Neural progenitor cell (in vitro differentiated cells): ENCODE results near the gene MED13L. TPM values are rescaled to one million over a fixed set of nuclear protein-coding genes. Genes with fewer than 3 reads are reported as not detected.

ENCODE experiments used
- DNase-seq: peaks from one replicate; pipeline ENCODE4 v3.0.0-alpha.2; 2016; ENCODE audit warnings: low spot score
- H2AFZ ChIP-seq: fragments of 200-600 bp; sonication (generic); replicated peaks from 2 replicates; pipeline ENCODE4 v1.6.1; 2016; ENCODE audit warnings: antibody characterized with exemption
- H3F3A ChIP-seq: fragments of 200-600 bp; sonication (generic); 2 replicates; pipeline ENCODE4 v1.6.1; 2016; ENCODE audit warnings: antibody characterized with exemption, low read depth
- H3K27ac ChIP-seq: fragments of 200-600 bp; sonication (generic); 2 replicates; pipeline ENCODE4 v1.5.1; 2016; ENCODE audit warnings: mild to moderate bottlenecking
- H3K27me3 ChIP-seq: fragments of 200-600 bp; sonication (generic); 2 replicates; pipeline ENCODE4 v1.6.1; 2016; ENCODE audit warnings: mild to moderate bottlenecking, moderate library complexity
- H3K36me3 ChIP-seq: fragments of 200-600 bp; sonication (generic); 2 replicates; pipeline ENCODE4 v1.5.1; 2016
- H3K4me1 ChIP-seq: fragments of 200-600 bp; sonication (generic); 2 replicates; pipeline ENCODE4 v1.6.1; 2016; ENCODE audit warnings: mixed run types
- H3K4me2 ChIP-seq: fragments of 200-600 bp; sonication (generic); 2 replicates; pipeline ENCODE4 v1.6.1; 2016
- H3K4me3 ChIP-seq: fragments of 200-600 bp; sonication (generic); 2 replicates; pipeline ENCODE4 v1.5.1; 2016
- H3K79me2 ChIP-seq: fragments of 200-600 bp; sonication (generic); 2 replicates; pipeline ENCODE4 v1.6.1; 2016; ENCODE audit warnings: low read depth
- H3K9ac ChIP-seq: fragments of 200-600 bp; sonication (generic); 2 replicates; pipeline ENCODE4 v1.6.1; 2016
- H3K9me3 ChIP-seq: fragments of 200-600 bp; sonication (generic); 2 replicates; pipeline ENCODE4 v1.5.1; 2016; ENCODE audit warnings: low read depth
- H4K20me1 ChIP-seq: fragments of 200-600 bp; sonication (generic); 2 replicates; pipeline ENCODE4 v1.6.1; 2016; ENCODE audit warnings: low read depth
- H3K27ac Mint-ChIP-seq: 3 replicates; pipeline ENCODE4 v1.8.0; 2021; ENCODE audit warnings: mixed read lengths
- H3K27me3 Mint-ChIP-seq: 2 replicates; pipeline ENCODE4 v1.8.0; 2022; ENCODE audit warnings: low read depth, mild to moderate bottlenecking, inconsistent platforms, moderate library complexity, mixed read lengths; ENCODE audit not compliant: insufficient read depth
- H3K36me3 Mint-ChIP-seq: 3 replicates; pipeline ENCODE4 v1.8.0; 2021; ENCODE audit warnings: mixed read lengths
- H3K4me1 Mint-ChIP-seq: 3 replicates; pipeline ENCODE4 v1.8.0; 2021; ENCODE audit warnings: mixed read lengths
- H3K4me3 Mint-ChIP-seq: 3 replicates; pipeline ENCODE4 v1.8.0; 2021; ENCODE audit warnings: mild to moderate bottlenecking, moderate library complexity, mixed read lengths
- H3K9me3 Mint-ChIP-seq: 3 replicates; pipeline ENCODE4 v1.8.0; 2020; ENCODE audit warnings: mixed read lengths
- EZH2 ChIP-seq: fragments of 200-600 bp; sonication (generic); IDR thresholded peaks from 2 replicates; pipeline ENCODE4 v1.6.1; 2017; ENCODE audit warnings: antibody characterized with exemption, mild to moderate bottlenecking, moderate library complexity
- EZH2phosphoT487 ChIP-seq: fragments of 200-600 bp; sonication (generic); IDR thresholded peaks from 2 replicates; pipeline ENCODE4 v1.6.1; 2017; ENCODE audit warnings: antibody characterized with exemption
- total RNA-seq: library from RNA; depleted of rRNA; stranded (reverse); fragments of >200 nt; gene quantifications from 2 replicates; pipeline ENCODE4 v1.2.3, GENCODE V29; 2015; ENCODE audit warnings: low replicate concordance
- TF ChIP-seq, protein P1 (sequence below): fragments of 200-600 bp; sonication (generic); IDR thresholded peaks from 2 replicates; pipeline ENCODE4 v1.5.1; 2017; ENCODE audit warnings: antibody characterized with exemption, mild to moderate bottlenecking

The MED13L gene
- total RNA-seq, 1 donor from 2014 or later = 149 TPM

DNA sequence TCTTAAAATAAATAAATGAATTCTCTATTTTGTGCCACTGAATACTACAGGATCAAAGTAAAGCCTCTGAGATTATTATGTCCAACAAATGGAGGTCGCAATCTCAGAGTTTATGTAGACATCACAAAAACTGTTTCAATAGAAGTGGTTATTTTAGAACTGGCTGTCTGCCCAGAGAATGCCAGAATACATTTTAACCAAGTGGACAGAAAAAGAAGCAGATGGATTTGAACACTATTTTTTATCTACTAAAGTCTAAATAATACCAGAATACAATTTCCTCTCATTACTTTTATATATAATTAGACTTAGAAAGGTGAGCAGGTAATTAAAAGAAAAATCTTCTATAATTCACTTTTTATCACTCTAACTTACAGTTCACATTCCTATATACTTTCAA, 118.3 kb downstream of the MED13L start:
- H3K4me1 Mint-ChIP-seq = peaks cover 21% of the 10 kb centered on the region
- H4K20me1 ChIP-seq = peaks cover 91% of the 10 kb centered on the region
- no peak overlapping the region for H3K4me2 ChIP-seq
- H3K4me3 ChIP-seq = no peak overlapping the region
- peaks cover 83% of the 10 kb centered on the region for H3K4me1 ChIP-seq
- H3K79me2 ChIP-seq = peaks cover 100% of the 10 kb centered on the region
- TF ChIP-seq EZH2 = no peak
- no peak for TF ChIP-seq EZH2phosphoT487
- TF ChIP-seq, protein P1, sequence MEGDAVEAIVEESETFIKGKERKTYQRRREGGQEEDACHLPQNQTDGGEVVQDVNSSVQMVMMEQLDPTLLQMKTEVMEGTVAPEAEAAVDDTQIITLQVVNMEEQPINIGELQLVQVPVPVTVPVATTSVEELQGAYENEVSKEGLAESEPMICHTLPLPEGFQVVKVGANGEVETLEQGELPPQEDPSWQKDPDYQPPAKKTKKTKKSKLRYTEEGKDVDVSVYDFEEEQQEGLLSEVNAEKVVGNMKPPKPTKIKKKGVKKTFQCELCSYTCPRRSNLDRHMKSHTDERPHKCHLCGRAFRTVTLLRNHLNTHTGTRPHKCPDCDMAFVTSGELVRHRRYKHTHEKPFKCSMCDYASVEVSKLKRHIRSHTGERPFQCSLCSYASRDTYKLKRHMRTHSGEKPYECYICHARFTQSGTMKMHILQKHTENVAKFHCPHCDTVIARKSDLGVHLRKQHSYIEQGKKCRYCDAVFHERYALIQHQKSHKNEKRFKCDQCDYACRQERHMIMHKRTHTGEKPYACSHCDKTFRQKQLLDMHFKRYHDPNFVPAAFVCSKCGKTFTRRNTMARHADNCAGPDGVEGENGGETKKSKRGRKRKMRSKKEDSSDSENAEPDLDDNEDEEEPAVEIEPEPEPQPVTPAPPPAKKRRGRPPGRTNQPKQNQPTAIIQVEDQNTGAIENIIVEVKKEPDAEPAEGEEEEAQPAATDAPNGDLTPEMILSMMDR = no peak
- no peaks in the 10 kb centered on the region for H3K9me3 ChIP-seq
- H2AFZ ChIP-seq = no peak overlapping the region
- H3K27ac Mint-ChIP-seq = no peak overlapping the region
- no peaks in the 10 kb centered on the region for H3K36me3 ChIP-seq
- no peak overlapping the region for H3K9ac ChIP-seq
- peak overlapping the region; percentile 16 for H3K27ac ChIP-seq
- DNase-seq = no peak
- peaks cover 34% of the 10 kb centered on the region for H3F3A ChIP-seq
- H3K36me3 Mint-ChIP-seq = no peaks in the 10 kb centered on the region
- H3K27me3 Mint-ChIP-seq = no peaks in the 10 kb centered on the region
- no peaks in the 10 kb centered on the region for H3K27me3 ChIP-seq
- H3K9me3 Mint-ChIP-seq = no peaks in the 10 kb centered on the region
- no peak overlapping the region for H3K4me3 Mint-ChIP-seq

DNA sequence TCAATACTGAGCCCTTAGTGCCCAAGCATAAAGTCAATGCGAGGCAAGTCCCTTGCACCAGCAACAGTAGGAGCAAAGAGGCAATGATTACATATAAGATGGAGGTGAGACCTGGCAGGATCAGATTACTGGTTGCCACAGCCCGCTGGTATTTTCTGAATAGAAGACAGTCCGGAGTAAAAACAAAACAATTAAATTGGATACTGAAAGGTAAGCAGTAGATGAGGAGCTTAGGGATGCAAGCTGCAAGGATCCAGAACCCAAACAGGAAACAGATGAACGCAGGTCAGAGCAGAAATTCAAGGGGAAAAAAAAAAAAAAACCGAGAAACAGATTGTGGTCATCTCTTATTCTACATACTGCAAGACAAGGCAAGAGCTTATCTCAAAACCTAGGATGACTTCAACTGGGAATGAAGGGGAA, 119.6 kb downstream of the MED13L start:
- Histone ChIP-seq H3K27me3 (no peaks in the 10 kb centered on the region), H3K79me2 (peaks cover 100% of the 10 kb centered on the region), H3K4me2 (peak overlapping the region; percentile 51), H3K27ac (no peak overlapping the region), H3K9ac (no peak overlapping the region), H2AFZ (no peak overlapping the region), H3K4me1 (peaks cover 95% of the 10 kb centered on the region), H3K36me3 (no peaks in the 10 kb centered on the region), H4K20me1 (peaks cover 98% of the 10 kb centered on the region), H3K4me3 (no peak overlapping the region), H3F3A (peaks cover 43% of the 10 kb centered on the region), H3K9me3 (no peaks in the 10 kb centered on the region)
- no peak overlapping the region for H3K27ac Mint-ChIP-seq
- H3K36me3 Mint-ChIP-seq = no peaks in the 10 kb centered on the region
- H3K27me3 Mint-ChIP-seq = no peaks in the 10 kb centered on the region
- H3K4me3 Mint-ChIP-seq = no peak overlapping the region
- H3K9me3 Mint-ChIP-seq = no peaks in the 10 kb centered on the region
- TF ChIP-seq, protein P1 = no peak
- TF ChIP-seq EZH2 (no peak), EZH2phosphoT487 (no peak)
- peaks cover 31% of the 10 kb centered on the region for H3K4me1 Mint-ChIP-seq
- DNase-seq = peak; percentile 22

DNA sequence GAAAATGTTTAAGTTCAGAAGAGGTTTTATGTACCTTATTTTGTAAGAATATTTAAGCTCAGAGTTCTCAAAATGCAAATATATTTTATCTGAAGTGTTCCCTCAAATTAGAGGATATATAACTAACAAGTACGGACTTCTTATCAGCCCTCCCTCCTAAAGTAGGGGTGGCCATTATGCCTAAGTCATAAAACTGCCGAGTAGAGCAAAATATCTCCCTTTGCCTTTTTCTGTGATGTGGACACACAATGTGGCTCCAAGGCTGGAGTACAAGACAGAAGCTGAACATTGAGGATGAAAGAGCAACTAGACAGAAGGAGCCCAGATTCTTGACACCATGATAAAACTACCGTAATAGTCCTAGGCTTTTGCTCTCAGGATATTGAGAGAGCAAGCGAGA, 120.9 kb downstream of the MED13L start:
- H2AFZ ChIP-seq = no peak overlapping the region
- peaks cover 100% of the 10 kb centered on the region for H3K79me2 ChIP-seq
- no peak overlapping the region for H3K9ac ChIP-seq
- no peak overlapping the region for H3K27ac Mint-ChIP-seq
- H3F3A ChIP-seq = peaks cover 31% of the 10 kb centered on the region
- peaks cover 95% of the 10 kb centered on the region for H3K4me1 ChIP-seq
- no peak overlapping the region for H3K4me3 ChIP-seq
- no peaks in the 10 kb centered on the region for H3K27me3 Mint-ChIP-seq
- H3K36me3 Mint-ChIP-seq = no peaks in the 10 kb centered on the region
- H4K20me1 ChIP-seq = peaks cover 98% of the 10 kb centered on the region
- H3K4me2 ChIP-seq = no peak overlapping the region
- H3K36me3 ChIP-seq = no peaks in the 10 kb centered on the region
- no peaks in the 10 kb centered on the region for H3K9me3 ChIP-seq
- DNase-seq = no peak
- H3K4me3 Mint-ChIP-seq = no peak overlapping the region
- no peak overlapping the region for H3K27ac ChIP-seq
- no peaks in the 10 kb centered on the region for H3K9me3 Mint-ChIP-seq
- no peaks in the 10 kb centered on the region for H3K27me3 ChIP-seq
- peaks cover 28% of the 10 kb centered on the region for H3K4me1 Mint-ChIP-seq
- TF ChIP-seq EZH2 = no peak
- no peak for TF ChIP-seq EZH2phosphoT487
- TF ChIP-seq, protein P1 = no peak
